NCI-H748 (cell line): ENCODE data around the gene NLK.
"Not testable (repeated sequence)": the region's sequence is repeated elsewhere in the genome, so short reads cannot be mapped to it uniquely, and the experiment has no call there.

Source experiments
- DNase-seq: peaks from one replicate; lab custom pipeline; 2025; ENCODE audit not compliant: unreplicated experiment; lab: John Stamatoyannopoulos, UW

The NLK gene

GRCh38 chr17:28042657-28042720 lies at the start of gene NLK:
Gene NLK (plus strand): TSS chr17:28042677. CDS start chr17:28042874, 197 bp downstream.
- DNase-seq = no peak

- no peak for DNase-seq
Measured at GRCh38 chr17:27993161-27993695, 49.2 kb upstream of the NLK start.

GRCh38 chr17:27993723-27994310 lies 48.7 kb upstream of the NLK start:
- no peak for DNase-seq

- DNase-seq = no peak
Measured at GRCh38 chr17:27994586-27994985, 47.9 kb upstream of the NLK start.

- DNase-seq = no peak
Measured at GRCh38 chr17:27995554-27995953, 46.9 kb upstream of the NLK start.

- DNase-seq = peak; percentile 25
Measured at GRCh38 chr17:27996202-27997043, 46.1 kb upstream of the NLK start.

GRCh38 chr17:27997044-27997401 lies 45.5 kb upstream of the NLK start:
- DNase-seq = no peak

GRCh38 chr17:27997522-27997921 lies 45.0 kb upstream of the NLK start:
- no peak for DNase-seq

- no peak for DNase-seq
Measured at GRCh38 chr17:28001149-28001548, 41.3 kb upstream of the NLK start.

GRCh38 chr17:28004344-28004743 lies 38.1 kb upstream of the NLK start:
- DNase-seq = no peak

- DNase-seq = not testable (repeated sequence)
Measured at GRCh38 chr17:28007925-28008324, 34.6 kb upstream of the NLK start.

GRCh38 chr17:28008513-28008912 lies 34.0 kb upstream of the NLK start:
- no peak for DNase-seq

- no peak for DNase-seq
Measured at GRCh38 chr17:28010406-28010805, 32.1 kb upstream of the NLK start.

- no peak for DNase-seq
Measured at GRCh38 chr17:28018439-28019070, 23.9 kb upstream of the NLK start.

- DNase-seq = no peak
Measured at GRCh38 chr17:28020515-28020914, 22.0 kb upstream of the NLK start.

GRCh38 chr17:28029044-28029443 lies 13.4 kb upstream of the NLK start:
- no peak for DNase-seq

GRCh38 chr17:28030386-28030785 lies 12.1 kb upstream of the NLK start:
- DNase-seq = peak; percentile 86

GRCh38 chr17:28031174-28031573 lies 11.3 kb upstream of the NLK start:
- DNase-seq = no peak

- DNase-seq = no peak
Measured at GRCh38 chr17:28033972-28034714, 8.3 kb upstream of the NLK start.

- DNase-seq = not testable (repeated sequence)
Measured at GRCh38 chr17:28035452-28035851, 7.0 kb upstream of the NLK start.

GRCh38 chr17:28035884-28036283 lies 6.6 kb upstream of the NLK start:
- not testable (repeated sequence) for DNase-seq

- no peak for DNase-seq
Measured at GRCh38 chr17:28038802-28039201, 3.7 kb upstream of the NLK start.
